Measurements from ENCODE around the gene ZNF628.
"Not testable (repeated sequence)": the region's sequence is repeated elsewhere in the genome, so short reads cannot be mapped to it uniquely, and the experiment has no call there.

The ZNF628 gene

GRCh38 chr19:55476100-55476775 is at the start of gene ZNF628:
TSS of gene ZNF628 (plus strand) at chr19:55476617. CDS start at chr19:55479911, 3,294 bp downstream.
- DNase-seq, result peak; percentile 97

DNA sequence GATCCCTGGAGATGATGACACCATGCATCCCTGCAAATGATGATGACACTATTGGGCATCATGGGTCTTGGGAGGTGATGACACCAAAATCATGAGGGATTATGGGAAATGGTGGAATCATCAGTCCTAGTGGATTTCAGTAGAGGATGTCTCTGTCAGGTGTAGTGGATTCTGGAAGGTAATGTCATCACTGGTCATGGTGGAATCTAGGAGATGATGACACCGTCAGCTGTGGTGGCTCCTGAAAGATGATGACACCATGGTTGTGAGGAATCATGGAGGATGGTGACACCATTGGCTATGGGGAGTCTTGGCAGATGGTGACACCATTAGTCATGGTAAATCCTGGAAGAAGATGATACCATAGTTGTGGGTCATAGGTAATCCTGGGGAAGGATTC is 45.2 kb upstream of the ZNF628 start:
- no peak for DNase-seq

- no peak for DNase-seq
Observed at GRCh38 chr19:55432241-55432959, 44.0 kb upstream of the ZNF628 start.

- DNase-seq, result no peak
Observed at GRCh38 chr19:55433292-55433691, 43.1 kb upstream of the ZNF628 start.

DNA sequence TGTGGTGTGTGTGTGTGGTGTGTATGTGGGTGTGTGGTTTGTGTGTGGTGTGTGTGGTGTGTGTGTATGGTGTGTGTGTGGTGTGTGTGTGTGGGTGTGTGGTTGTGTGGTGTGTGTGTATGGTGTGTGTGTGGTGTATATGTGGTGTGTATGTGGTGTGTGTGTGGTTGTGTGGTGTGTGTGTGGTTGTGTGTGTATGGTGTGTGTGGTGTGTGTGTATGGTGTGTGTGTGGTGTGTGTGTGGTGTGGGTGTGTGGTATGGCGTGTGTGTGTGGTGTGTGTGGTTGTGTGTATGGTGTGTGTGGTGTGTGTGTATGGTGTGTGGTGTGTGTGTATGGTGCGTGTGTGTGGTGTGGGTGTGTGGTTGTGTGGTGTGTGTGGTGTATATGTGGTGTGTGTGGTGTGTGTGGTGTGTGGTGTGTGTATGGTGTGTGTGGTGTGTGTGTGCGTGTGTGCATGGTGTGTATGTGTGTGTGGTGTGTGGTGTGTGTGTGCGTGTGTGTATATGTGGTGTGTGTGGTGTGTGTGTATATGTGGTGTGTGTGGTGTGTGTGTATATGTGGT is 42.0 kb upstream of the ZNF628 start:
- no peak for DNase-seq

GRCh38 chr19:55435020-55435419 is 41.4 kb upstream of the ZNF628 start:
- DNase-seq, result no peak

DNA sequence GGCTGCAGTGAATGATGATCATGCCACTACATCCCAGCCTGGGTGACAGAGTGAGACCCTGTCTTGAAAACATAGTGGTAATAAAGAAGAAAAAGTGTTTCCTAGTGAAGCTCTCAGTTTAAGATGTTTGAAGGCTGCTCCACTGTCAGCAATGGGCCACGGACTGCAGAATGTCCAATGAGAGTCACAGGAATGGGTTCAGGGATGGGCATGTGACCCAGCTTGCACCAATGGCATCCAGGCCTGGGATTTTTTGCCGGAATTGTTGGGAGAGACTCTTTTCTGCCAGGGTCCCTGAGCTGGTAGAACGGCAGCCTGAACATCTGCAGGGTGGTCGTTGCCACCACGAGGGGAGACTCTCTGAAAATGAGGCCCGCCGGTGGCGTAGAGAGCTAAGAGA is 39.6 kb upstream of the ZNF628 start:
- no peak for DNase-seq

DNA sequence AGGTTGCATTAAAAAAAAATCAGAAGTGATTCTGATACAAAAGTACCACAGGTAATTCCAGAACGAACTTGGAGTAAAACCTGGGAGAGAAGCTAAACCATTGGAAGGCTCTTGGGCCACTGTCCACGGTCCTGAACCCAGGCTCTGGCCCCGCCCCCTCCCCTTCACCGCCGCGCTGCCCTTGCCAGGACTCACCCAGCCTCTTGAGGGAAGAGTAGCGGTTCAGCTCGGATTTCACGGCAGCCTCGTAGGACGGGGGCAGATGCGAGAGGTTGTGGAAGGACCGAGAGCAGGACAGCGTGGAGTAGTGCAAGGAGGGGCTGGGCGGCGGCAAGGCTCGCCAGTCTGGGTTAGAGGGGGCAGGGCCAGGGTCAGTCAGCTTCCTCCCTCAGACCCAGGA is 39.0 kb upstream of the ZNF628 start:
- peak; percentile 65 for DNase-seq

GRCh38 chr19:55439052-55439451 is 37.4 kb upstream of the ZNF628 start:
- no peak for DNase-seq

GRCh38 chr19:55440411-55441105 is 35.9 kb upstream of the ZNF628 start:
- DNase-seq, result peak; percentile 70

GRCh38 chr19:55441319-55441691 is 35.1 kb upstream of the ZNF628 start:
- no peak for DNase-seq

DNA sequence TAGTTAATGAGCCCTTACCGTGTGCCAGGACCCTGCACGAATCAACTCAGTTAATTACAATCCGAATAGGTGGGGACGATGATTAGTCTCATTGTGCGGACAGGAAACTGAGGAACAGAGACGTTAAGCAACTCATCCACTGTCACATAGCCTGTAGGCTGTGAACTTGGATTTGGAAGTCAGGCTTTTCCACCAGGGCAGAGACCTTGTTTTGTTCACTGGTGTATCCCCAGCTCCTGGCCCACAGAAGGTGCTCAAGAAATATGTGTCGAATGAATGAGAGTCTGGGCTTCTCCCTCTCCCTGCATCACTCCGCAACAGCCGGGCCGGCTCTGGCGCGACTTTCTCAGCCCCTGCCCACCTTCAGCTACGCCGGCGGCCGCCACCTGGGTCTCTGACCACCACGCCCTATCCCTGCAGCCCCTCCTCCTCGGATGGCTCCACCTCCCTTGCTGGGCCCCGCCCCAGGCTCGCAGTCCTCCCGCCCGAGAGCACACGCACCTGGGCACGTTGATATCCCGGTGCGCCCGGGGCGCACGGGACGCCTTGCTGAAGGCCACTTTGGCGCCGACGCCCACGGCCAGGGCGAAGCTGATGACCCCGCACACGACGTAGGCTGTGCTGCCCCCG is 34.6 kb upstream of the ZNF628 start:
- DNase-seq, result peak; percentile 68

DNA sequence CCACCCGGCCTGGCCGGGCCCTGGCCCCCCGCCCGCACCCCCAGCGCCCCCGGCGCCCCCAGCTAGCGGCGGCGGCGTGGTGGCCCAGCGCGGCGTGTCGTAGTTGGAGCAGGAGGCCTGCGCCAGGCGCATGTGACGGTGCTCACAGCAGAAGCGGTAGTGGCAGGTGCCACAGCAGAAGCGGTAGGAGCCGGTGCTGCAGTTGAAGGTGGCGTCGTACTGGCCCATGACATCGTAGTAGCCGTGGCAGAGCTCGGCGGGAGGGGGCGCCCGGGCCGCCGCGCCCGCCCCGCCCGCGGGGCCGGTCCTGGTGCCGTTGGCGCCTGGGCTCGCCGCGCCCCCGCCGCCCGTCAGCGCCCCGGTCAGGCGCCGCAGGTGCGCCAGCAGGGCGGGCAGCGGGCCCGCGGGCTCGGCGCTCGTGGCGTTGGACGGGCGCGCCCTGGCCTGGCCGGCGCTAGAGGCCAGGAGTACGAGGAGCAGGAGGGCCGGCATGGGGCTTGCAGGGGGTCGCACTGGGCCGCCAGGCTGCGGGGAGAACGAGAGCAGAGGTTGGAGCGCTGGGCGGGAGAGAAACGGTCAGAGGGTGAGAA is 34.0 kb upstream of the ZNF628 start:
- DNase-seq, result peak; percentile 50

DNA sequence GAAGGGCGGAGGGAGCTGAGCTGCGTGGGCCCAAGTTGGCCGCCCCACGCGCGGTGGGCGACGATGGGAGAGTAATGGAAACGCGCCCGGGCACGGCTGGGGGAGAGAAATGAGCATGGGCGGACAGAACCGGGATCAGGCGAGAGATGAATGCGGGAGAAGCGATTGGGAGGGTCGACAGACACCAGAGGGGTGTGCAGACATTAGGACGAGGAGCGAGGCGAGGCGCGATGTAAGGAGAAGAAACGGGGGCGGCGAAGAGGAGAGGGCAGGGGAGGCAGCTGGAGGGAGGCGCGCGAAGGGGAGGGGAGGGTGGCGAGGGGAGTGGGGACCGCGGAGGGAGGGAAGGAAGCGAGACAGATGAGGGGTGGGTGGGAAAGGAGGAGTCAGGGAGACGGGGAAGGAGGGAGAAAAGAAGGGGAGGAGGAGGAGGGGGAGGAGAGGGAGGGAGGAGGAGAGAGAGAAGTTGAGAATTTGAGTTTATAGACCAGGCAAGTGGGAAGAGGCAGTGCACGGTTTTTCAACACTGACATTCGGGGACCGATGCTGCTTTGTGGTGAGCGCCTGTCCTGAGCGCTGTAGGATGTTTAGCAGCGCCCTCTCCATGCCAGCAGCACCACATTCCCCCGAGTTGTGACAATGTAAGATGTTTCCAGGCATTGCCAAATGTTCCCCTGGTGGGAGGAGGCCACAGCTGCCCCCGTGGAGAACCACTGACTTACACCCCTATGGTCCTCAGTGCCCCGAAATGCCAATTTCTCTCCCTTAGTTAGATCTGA is 33.2 kb upstream of the ZNF628 start, which contains the start of gene SHISA7:
SHISA7 (minus strand) TSS at position 256 of the 779 bp plus-strand sequence. CDS start 437 bp downstream, outside the sequence.
- no peak for DNase-seq

GRCh38 chr19:55443824-55444480 is 32.5 kb upstream of the ZNF628 start:
- peak; percentile 99 for DNase-seq

- DNase-seq, result no peak
Observed at GRCh38 chr19:55444646-55445045, 31.8 kb upstream of the ZNF628 start.

DNA sequence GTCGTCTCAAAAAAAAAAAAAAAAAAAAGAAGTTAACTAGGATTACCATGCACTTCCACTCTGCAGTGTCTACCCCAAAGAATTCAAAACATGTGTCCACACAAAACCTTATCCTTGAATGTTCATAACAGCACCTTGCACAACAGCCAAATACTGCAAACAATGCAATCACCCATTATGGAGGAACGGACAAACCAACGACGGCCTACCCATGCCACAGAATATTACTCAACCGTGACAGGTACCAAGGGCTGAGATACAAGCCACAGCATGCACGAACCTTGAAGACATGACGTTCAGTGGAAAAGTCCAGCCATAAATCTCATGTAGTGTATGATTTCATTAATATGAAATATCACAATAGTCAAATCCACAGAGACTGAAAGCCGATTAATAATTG is 30.4 kb upstream of the ZNF628 start:
- DNase-seq, result no peak

- DNase-seq, result peak; percentile 91
Observed at GRCh38 chr19:55447421-55448174, 28.8 kb upstream of the ZNF628 start.

DNA sequence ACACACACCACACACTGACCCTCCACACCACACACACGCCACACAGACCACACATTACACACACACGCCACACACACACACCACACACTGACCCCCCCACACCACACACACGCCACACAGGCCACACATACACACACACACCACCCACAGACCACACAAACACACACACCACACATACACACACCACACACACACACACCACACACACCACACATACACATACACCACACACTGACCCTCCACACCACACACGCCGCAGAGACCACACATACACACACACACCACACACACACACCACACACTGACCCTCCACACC is 28.3 kb upstream of the ZNF628 start:
- not testable (repeated sequence) for DNase-seq

GRCh38 chr19:55449469-55449868 is 26.9 kb upstream of the ZNF628 start:
- DNase-seq, result no peak

Measured in hematopoietic multipotent progenitor cell treated with erythropoietin and hydrocortisone succinate and interleukin-3 and kit ligand, for 8 days (in vitro differentiated cells).